ENCODE data around the gene UBL4A.
A peak's percentile ranks its signal among the peaks of the same experiment; 100 is the strongest.

UBL4A gene

DNA sequence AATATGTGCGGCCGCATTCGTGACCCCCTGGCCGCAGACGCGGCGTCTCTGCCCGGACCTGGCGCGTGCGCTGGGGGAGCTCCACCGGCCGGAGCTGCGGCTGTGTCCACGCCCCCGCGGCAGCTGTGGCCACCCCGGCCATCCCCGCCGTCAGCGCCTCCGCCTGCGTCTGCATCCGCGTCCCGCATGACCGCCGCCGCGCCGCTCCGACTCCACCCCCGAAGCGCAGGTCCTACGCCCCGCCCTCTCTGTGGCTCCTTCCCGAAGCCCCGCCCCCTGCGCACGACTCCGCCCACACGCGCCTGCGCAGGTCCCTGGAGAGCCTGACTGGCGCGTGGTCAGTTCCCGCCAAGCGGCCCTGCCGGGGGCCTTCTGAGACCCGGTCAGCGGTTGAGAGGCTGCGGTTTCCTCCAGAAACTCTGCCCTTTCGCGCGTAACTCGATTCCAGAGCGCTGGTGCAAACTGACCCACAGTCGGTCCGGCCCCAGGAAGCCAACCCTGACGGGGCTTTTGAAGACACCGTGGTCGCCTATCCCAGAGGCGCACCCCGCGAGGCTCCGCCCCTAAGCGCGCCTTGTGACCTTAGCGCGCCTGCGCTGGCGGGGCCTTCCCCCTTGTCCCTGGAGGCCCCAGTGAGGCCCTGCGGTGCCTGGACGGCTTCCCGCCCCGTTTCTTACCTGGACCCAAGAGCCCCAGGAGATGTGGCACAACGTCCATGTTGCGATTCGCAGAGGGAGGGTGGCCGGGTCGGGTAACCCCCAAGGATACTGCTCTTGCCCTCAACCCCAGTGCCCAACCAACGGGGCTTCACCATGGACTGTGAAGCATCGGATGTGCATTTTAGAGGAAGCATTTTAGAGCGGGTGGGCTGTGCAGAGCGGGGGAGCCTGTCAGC, 7.4 kb downstream of the UBL4A start, which contains the start of gene LAGE3:
Gene LAGE3 (minus strand): TSS at position 554 of the 895 bp plus-strand sequence. CDS start 366 bp downstream, at position 188.
- Histone ChIP-seq H3K4me1 (ENCODE audit: insufficient read depth, low read length) (peaks cover 27% of the 10 kb centered on the region), H4K20me1 (ENCODE audit: insufficient read depth, low read length) (peaks cover under 1% of the 10 kb centered on the region; the same call in 1 of the 2 replicates), H3K9me3 (ENCODE audit: insufficient read depth, low read length, severe bottlenecking) (no peaks in the 10 kb centered on the region), H3K27ac (ENCODE audit: low read length) (peak within 1 kb of the TSS; percentile 93), H3K4me3 (ENCODE audit: low read depth in 1 of 2, low read length in 2 of 2) (peak within 1 kb of the TSS; percentile 39 to 73; a peak in 3 of 4 replicates), H3K27me3 (ENCODE audit: insufficient read depth, low read length, poor library complexity) (no peaks in the 10 kb centered on the region), H3K79me2 (ENCODE audit: insufficient read depth, low read length) (peaks cover 6% of the 10 kb centered on the region), H3K4me2 (ENCODE audit: insufficient read depth, low read length) (peak within 1 kb of the TSS; percentile 95), H3K9ac (ENCODE audit: low read depth, low read length) (peak within 1 kb of the TSS; percentile 80), H2AFZ (ENCODE audit: low read depth, low read length) (peak within 1 kb of the TSS; percentile 80), H3K36me3 (ENCODE audit: insufficient read depth, low read length) (peaks cover 6% of the 10 kb centered on the region; the same call in 1 of the 2 replicates)
- peak; percentile 91 for DNase-seq
- peak; percentile 89 for ATAC-seq (ENCODE audit: insufficient read depth, low read depth)
- no peak for TF ChIP-seq EZH2 (IDR thresholded peaks at IDR 0.05; ENCODE audit: borderline replicate concordance, low read depth, low read length, severe bottlenecking)
- TF ChIP-seq CTCF (IDR thresholded peaks at IDR 0.05; ENCODE audit: borderline replicate concordance, extremely low read depth, low read length, poor library complexity, severe bottlenecking): no peak

DNA sequence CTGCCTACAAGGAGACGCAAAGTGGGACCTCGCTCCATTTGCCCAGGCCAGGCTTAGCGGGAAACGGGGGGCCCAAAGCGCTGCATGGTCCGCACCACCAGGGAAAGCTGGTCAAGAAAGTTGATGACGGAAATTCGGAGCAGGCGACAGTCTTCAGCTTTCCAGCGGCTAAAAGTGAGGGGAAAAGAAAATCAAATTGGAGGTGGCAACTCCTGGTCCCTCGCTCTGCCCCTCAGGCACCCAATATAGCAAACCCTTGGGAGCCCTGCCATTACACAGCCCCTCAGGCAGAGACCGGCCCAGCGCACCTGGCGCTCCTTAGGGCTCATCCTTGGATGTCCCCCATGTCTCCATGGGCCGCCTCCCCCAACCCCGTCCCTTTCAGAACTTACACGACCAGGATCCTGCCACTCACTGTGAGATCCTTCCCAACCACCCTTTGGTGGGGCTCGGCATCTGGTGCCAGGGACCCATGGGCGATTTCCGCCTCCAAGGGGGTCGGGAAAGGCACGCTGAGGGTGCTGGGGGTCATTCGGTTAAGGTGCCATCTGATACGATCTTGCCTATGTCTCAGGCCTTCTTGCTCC, 8.4 kb downstream of the UBL4A start:
- Histone ChIP-seq H3K9ac (ENCODE audit: low read depth, low read length) (peak overlapping the region; percentile 80), H3K4me1 (ENCODE audit: insufficient read depth, low read length) (peaks cover 27% of the 10 kb centered on the region), H2AFZ (ENCODE audit: low read depth, low read length) (no peak overlapping the region; the same call in 1 of the 2 replicates), H3K36me3 (ENCODE audit: insufficient read depth, low read length) (no peaks in the 10 kb centered on the region), H3K27me3 (ENCODE audit: insufficient read depth, low read length, poor library complexity) (no peaks in the 10 kb centered on the region), H3K4me2 (ENCODE audit: insufficient read depth, low read length) (peak overlapping the region; percentile 95), H3K27ac (ENCODE audit: low read length) (peak overlapping the region; percentile 93; the same call in 1 of the 2 replicates), H3K79me2 (ENCODE audit: insufficient read depth, low read length) (peaks cover 6% of the 10 kb centered on the region), H3K9me3 (ENCODE audit: insufficient read depth, low read length, severe bottlenecking) (no peaks in the 10 kb centered on the region), H4K20me1 (ENCODE audit: insufficient read depth, low read length) (no peaks in the 10 kb centered on the region), H3K4me3 (ENCODE audit: low read depth in 1 of 2, low read length in 2 of 2) (peak overlapping the region; percentile 39 to 73; a peak in 3 of 4 replicates)
- no peak for ATAC-seq (ENCODE audit: insufficient read depth, low read depth)
- no peak for DNase-seq
- TF ChIP-seq CTCF (IDR thresholded peaks at IDR 0.05; ENCODE audit: borderline replicate concordance, extremely low read depth, low read length, poor library complexity, severe bottlenecking) (no peak), EZH2 (IDR thresholded peaks at IDR 0.05; ENCODE audit: borderline replicate concordance, low read depth, low read length, severe bottlenecking) (no peak)

DNA sequence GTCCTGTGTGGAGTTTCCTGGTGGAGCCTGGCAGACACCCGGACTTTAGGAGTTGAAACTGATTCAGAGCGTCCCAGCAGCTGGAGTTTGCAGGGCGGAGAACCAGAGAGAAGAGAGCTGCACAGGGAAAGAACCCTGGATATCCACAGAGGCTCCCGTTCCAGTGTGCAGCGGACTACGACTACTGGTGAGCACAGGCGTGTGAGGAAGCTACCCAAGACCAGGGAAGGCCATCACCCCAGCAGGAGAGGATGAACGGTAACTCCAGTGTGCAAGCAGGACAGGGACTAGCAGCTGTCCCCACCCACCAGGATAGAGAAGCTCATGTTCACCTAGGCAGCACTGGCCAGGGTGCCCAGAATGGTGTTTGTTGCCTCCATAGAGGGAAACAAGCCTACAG, 9.6 kb downstream of the UBL4A start:
- Histone ChIP-seq H3K27me3 (ENCODE audit: insufficient read depth, low read length, poor library complexity) (no peaks in the 10 kb centered on the region), H3K27ac (ENCODE audit: low read length) (no peak overlapping the region), H4K20me1 (ENCODE audit: insufficient read depth, low read length) (no peaks in the 10 kb centered on the region), H3K36me3 (ENCODE audit: insufficient read depth, low read length) (peaks cover under 1% of the 10 kb centered on the region; the same call in 1 of the 2 replicates), H3K4me2 (ENCODE audit: insufficient read depth, low read length) (no peak overlapping the region), H3K4me1 (ENCODE audit: insufficient read depth, low read length) (peaks cover 27% of the 10 kb centered on the region), H3K79me2 (ENCODE audit: insufficient read depth, low read length) (peaks cover 6% of the 10 kb centered on the region), H3K9ac (ENCODE audit: low read depth, low read length) (no peak overlapping the region), H3K9me3 (ENCODE audit: insufficient read depth, low read length, severe bottlenecking) (no peaks in the 10 kb centered on the region), H3K4me3 (ENCODE audit: low read depth in 1 of 2, low read length in 2 of 2) (no peak overlapping the region), H2AFZ (ENCODE audit: low read depth, low read length) (no peak overlapping the region)
- ATAC-seq (ENCODE audit: insufficient read depth, low read depth) (no peak), DNase-seq (no peak)
- TF ChIP-seq EZH2 (IDR thresholded peaks at IDR 0.05; ENCODE audit: borderline replicate concordance, low read depth, low read length, severe bottlenecking): no peak
- no peak for TF ChIP-seq CTCF (IDR thresholded peaks at IDR 0.05; ENCODE audit: borderline replicate concordance, extremely low read depth, low read length, poor library complexity, severe bottlenecking)
